H54 (cell line): Measurements from ENCODE around the gene ZNF536.

ENCODE experiments used
- DNase-seq: peaks from one replicate; pipeline ENCODE4 v3.0.0; 2011; ENCODE audit warnings: low spot score, mixed read lengths; ENCODE audit not compliant: insufficient read length
- FAIRE-seq: peaks from 3 replicates; lab custom pipeline; 2011; peaks lifted over from hg19 to GRCh38; lab: Jason Lieb, UNC
- POLR2A ChIP-seq: IDR thresholded peaks from 2 replicates; pipeline ENCODE4 v1.6.1; 2011; ENCODE audit warnings: low read depth, mild to moderate bottlenecking, low read length

ZNF536 gene

DNA sequence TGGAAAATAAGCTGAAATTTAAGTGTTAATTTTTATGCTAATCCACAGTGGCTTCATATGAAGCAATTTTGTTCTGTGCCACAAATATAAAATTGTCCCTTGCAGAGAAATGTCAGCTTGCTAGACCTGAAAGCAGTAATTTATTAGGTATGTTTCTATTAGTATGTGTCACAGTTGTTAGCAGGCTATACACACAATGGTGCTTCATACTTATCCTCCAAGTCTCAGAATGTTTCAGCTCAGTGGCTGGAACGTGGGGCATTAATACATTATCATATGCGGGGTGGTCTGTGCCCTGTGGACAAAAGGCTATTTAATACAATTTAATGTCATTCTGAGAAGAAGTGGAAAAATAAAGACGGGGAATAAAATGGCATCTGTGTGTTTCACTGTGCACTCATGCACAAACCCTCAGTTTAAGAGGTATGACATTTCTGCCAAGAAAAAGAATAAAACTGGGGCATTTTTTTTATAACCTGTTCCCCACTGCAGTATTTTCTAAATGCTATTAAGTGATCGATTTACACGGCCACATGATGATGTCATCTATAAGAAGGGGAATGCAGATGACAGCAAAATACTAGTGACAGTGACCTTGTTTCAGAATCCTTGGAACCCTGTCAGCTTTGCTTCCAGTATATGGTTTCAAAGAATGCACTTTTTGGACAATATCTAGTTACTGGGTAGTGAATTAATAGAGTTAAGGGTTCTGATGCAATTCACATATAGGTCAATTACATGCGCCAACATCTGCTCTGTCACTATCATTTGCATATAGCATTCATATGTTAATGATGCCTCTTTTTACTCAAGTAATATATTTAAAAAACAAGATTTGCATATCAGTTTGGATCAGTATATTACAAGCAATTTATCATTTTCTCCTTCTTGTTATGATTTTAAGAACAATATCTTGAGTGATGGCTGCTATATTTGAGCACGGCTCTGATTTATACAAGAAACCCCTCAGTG, 21.2 kb upstream of the ZNF536 start:
- DNase-seq (no peak), FAIRE-seq (no peak)
- TF ChIP-seq POLR2A: no peak

DNA sequence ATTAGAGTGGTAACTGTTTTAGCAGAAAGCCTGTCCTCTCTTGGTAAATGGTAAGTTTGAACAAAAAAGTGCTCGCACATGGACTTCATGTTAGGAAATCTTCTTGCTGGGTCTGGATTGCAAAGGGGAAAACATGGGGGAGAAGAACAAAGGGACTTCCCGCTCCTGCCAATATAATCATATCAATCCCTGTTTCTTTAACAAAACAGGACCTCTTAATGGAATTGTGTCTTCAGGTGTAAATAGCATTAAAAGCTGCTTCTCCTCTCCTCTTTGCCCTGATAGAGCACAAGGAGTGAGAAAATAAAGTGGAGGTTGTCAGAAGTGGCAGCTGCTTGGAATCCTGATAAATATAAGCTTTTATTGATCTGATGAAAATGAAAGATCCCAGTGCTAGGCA, 20.4 kb upstream of the ZNF536 start:
- no peak for TF ChIP-seq POLR2A
- DNase-seq (no peak), FAIRE-seq (no peak)

DNA sequence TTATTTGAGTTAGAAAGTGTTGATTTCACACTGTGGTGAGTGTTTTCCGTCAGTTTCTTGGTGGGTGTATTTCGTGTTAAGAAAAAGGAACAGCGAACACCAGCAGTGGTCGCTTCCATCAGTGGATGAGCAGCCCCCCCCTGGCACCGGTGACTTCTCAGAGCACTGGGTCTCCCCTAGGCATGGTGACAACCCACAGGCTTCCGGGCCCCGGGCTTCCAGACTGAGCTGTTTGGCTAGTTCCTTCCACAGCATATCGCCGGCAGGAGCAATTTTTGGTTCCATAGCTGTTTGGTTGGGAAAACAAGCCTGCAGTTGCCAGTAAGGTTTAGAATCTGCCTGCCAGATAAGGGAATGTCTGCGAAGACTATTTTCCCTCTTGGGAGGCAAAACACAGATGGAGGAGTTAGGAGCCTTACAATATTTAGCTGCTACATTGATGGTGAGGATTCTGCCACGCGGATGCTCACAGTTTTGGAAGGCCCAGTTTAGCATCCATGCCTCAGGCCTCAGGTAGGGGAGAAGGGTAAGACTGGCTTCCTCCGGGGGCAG, 18.7 kb upstream of the ZNF536 start:
- no peak for DNase-seq
- TF ChIP-seq POLR2A: no peak
- no peak for FAIRE-seq

DNA sequence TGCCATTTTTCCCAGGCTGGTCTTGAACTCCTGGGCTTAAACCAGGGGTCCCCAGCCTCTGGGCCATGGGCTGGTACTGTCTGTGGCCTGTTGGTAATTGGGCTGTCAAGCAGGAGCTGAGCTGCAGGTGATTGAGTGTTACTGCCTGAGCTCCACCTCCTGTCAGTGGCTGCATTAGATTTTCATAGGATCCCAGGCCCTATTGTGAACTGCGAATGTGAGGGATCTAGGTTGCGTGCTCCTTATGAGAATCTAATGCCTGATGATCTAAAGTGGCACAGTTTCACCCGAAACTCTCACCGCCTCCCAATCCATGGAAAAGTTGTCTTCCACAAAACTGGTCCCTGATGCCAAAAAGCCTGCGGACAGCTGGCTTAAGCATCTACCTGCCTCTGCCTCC, 16.6 kb upstream of the ZNF536 start:
- no peak for FAIRE-seq
- no peak for DNase-seq
- no peak for TF ChIP-seq POLR2A

DNA sequence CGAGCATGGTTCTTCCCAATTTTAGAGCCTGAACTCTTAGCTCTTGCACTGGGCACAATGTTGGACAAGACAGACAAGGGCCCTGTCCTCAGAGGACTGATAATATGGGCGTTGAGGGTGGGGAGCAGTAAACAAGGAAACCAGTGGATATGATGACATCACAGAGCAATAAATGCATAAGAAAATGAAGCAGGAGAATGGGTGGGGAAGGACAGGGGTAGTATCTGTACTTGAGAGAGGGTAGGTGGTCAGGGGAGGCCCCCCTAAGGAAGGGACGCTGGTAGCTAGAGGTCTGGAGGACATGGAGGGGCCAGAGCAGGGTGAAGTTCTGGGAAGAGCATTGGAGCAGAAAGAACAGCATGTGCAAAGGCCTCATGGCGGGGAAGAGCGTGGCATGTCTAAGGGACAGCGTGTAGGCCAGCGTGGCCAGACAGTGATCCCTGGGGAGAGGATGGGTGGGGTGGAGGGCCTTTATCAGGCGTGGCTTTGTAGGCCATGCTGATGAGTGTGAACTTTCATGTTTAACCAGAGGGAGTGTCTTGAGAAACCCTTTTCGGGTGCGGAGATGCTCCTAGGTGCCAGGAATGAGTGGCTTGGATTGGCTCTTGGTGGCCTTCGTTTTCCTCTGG, 15.1 kb upstream of the ZNF536 start:
- no peak for FAIRE-seq
- no peak for TF ChIP-seq POLR2A
- no peak for DNase-seq

DNA sequence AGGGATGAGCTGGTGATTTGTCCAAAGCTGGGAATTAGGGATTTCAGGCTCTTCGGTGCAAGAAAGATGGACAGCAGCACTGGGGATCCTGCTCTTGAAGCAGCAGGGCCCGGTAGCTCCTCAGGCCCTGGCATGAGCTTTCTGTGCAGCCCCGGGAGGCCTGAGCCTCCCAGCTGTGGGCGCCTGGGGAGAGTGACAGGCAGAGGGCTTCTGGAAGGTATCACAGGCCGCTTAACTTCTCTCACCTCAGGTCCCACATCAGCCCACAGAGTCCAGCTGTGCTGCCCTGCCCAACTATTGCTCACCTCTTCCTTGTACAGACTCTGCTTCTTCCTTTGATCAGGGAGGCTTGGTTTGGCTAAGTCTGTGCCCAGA, 14.6 kb upstream of the ZNF536 start:
- TF ChIP-seq POLR2A: no peak
- FAIRE-seq (no peak), DNase-seq (no peak)

DNA sequence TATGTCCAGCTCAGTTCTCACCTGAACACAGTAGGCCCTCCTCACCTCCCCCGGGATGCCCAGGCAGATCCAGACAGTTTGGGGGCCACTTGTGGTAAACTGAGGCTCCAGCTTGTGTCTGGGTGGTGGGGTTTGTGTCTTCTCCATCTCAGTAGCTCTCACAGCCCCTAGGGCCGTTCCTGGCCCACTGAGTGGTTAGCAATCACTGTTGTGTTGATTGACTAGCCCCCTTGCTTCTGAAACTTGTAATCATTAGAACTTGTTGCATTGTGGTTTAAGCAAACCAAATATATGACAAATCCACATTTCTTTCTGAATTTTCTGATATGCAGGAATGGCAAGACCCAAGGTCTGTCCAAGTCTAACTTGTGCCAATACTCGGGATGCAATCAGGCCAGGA, 13.9 kb upstream of the ZNF536 start:
- no peak for FAIRE-seq
- no peak for TF ChIP-seq POLR2A
- DNase-seq: no peak

DNA sequence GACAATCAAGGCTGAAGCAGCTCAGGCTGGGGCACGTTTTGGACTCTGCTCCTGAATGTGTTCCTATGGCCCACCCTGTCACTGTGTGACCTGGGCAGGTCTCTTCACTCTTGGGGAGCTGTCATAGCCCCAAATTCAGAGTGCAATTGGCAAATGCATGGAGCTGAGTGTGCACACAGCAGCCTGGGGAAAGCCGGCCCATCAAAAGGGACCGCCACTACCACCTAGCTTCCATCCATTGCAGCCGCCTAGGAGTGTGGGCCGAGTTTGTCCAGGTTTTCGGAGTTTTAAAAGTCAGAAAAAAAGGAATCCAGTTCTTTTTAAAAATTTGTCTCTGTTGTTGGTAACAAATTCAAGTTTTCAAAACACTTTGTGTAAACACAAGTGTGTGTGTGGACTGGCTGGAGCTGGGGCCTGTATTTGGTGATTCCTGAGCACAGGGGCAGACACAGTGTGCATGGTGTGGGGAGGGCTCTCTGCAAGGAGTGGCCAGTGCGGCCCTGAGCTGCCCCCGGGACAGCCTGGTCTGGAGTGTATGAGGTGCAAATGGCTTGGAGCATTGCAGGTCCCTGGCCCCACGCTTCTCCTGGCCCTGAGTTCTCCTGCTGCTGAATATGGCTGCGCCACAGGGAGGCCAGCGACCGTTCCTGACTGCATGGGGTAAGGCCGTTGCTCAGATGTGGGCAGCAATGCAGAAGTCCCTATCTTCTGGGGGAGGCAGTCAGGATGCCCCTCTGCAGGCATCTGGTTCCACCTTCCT, 13.2 kb upstream of the ZNF536 start:
- no peak for DNase-seq
- no peak for TF ChIP-seq POLR2A
- FAIRE-seq: no peak

DNA sequence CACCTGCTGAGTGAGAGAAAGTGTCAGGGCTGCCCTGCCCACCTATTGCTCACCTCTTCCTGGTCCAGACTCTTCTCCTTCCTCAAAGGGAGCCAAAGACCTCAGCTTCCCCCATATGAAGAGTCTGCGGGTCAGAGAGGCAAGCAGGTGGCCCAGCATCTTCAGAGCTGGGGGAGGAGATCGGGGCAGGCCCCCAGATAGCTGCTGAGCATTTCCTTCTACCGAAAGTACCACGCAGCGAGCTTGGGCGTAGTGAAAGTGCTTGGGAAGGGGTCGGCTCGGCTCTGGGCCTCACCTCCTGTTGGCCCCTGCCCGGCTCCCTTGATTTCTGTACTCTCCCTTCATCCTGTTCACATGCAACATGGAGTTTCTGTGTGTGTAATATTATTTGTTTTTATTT, 12.2 kb upstream of the ZNF536 start:
- no peak for FAIRE-seq
- TF ChIP-seq POLR2A: no peak

DNA sequence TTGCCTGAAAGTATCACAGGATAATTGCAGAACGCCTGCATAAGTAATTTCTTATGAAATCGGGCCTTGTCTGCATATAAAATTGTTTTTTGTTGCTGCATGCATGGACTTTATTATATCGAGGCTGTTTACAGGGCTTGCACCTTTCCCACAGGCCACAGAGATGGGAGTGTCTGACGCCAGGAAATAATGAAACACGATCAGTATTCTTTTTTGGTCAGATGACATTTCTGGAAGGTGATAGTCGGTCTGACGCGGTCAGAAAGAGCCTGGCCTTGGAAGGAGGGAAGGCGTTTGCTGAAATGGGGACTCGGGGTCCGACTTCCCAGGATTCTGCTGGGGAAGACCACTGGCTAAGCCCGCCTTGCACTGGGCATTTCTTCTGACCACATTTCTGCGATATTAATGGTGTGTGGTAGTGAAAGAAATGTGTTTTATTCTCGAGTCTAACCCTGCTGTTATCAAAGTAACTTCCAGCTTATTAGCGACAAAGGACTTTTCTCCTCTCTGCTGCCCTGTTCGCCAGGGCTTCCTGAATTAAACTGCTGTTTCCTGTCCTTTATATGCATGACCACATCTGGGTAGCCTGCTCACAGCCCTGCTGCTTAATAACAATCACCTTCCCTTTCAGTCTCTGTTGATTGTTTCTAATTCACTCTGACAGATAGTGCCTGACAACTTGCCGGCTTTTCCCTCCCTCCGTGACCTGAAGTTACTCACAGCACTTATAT, 11.6 kb upstream of the ZNF536 start:
- FAIRE-seq (no peak), DNase-seq (no peak)
- TF ChIP-seq POLR2A: no peak

More for the DNA sequence above, 12.2 kb upstream of the ZNF536 start:
- DNase-seq: no peak

DNA sequence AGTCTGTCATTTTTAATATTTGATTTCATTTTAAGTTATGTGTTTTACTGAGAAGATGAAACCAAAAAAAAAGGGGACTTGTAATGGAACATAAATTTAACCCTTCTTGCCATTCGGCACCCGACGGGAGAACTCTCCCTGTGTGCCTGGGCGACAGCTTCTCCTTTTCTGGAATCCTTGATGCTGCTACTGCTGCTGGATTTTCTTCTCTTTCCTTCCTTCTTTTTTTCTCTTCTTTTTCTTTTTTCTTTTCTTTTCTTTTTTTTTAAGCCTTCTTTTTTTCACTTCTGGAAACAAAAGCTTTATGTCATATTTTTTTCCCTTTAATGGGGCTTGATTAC, 11.1 kb upstream of the ZNF536 start:
- TF ChIP-seq POLR2A: no peak
- DNase-seq: no peak
- no peak for FAIRE-seq

DNA sequence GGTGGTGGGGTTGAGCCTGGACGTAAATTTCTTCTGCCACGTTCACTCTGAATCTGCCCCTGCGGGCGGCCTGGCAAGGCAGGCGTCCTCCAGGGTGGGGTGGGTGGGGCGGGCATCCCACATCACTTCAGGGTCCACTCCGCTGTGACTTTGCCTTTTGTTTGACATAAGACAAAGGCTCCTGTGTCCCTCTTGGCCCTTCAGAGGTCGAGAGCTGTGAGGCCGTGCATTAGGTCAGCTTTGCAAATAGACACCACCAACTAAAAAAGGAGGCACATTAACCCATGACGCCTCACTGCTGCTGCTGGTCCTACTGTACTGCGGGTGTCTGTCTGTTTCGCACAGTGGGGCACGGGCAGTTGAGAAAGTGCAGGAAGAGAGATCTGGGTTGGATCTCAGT, 10.5 kb upstream of the ZNF536 start:
- no peak for FAIRE-seq

DNA sequence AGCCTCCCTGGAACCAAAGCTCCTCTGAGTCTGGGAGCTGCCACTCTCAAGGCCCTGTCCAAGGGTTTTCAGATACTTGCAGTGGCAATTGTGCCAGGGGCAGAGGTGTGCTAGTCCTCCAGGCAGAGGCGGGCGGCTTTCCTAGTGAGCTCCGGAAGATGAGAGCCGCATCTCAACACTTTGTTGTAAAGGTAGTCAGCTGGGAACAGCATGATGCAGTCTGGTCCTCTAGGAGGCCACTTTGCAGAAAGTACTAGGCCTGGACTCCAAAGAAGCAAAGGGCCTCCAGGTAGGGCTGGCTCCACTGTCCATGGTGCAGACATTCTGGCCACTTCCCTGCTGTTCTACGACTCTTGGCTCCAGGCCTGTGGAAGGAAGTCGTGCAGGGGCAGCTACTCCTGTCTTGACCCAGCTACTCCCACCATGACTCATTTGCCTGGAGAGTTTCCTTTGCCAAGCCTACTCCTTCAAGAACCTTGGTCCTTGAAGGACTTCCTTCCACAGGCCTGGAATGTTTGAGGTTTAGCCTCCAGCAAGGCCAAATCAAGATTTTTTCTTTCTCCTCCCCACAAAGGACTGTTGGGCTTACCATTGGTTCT, 9.9 kb upstream of the ZNF536 start:
- DNase-seq (no peak), FAIRE-seq (no peak)
- TF ChIP-seq POLR2A: no peak

More for the DNA sequence above, 10.5 kb upstream of the ZNF536 start:
- DNase-seq: no peak
- TF ChIP-seq POLR2A: no peak
